OCI-LY1 (cell line): ENCODE results near the gene NUP153.
"Not testable (repeated sequence)": the region's sequence is repeated elsewhere in the genome, so short reads cannot be mapped to it uniquely, and the experiment has no call there.

Experiments
- H2AFZ ChIP-seq: fragments of 200-600 bp; sonication (generic), shearing (Covaris generic); 2 replicates; pipeline ENCODE4 v1.6.0; 2014; ENCODE audit warnings: antibody characterized with exemption, mild to moderate bottlenecking, low read length
- H3F3A ChIP-seq: fragments of 200-600 bp; sonication (generic), shearing (Covaris generic); 2 replicates; pipeline ENCODE4 v1.6.0; 2014; ENCODE audit warnings: mild to moderate bottlenecking, antibody characterized with exemption, low read length, moderate library complexity; ENCODE audit not compliant: insufficient read depth
- H3K27ac ChIP-seq: fragments of 200-600 bp; sonication (generic); 2 replicates; pipeline ENCODE4 v1.5.1; 2014; ENCODE audit warnings: low read length, mixed run types, mild to moderate bottlenecking, low read depth; ENCODE audit not compliant: poor library complexity, severe bottlenecking
- H3K27me3 ChIP-seq: fragments of 200-600 bp; sonication (generic); 2 replicates; pipeline ENCODE4 v1.6.0; 2014; ENCODE audit warnings: antibody characterized with exemption, mild to moderate bottlenecking, low read length, moderate library complexity; ENCODE audit not compliant: insufficient read depth
- H3K36me3 ChIP-seq: fragments of 200-600 bp; sonication (generic); 2 replicates; pipeline ENCODE4 v1.6.1; 2014; ENCODE audit warnings: mild to moderate bottlenecking, antibody characterized with exemption, low read length, moderate library complexity, mixed read lengths; ENCODE audit not compliant: insufficient read depth
- H3K4me1 ChIP-seq: fragments of 200-600 bp; sonication (generic); 2 replicates; pipeline ENCODE4 v1.5.1; 2014; ENCODE audit warnings: mild to moderate bottlenecking, low read length, moderate library complexity; ENCODE audit not compliant: insufficient read depth, severe bottlenecking
- H3K4me2 ChIP-seq: fragments of 200-600 bp; sonication (generic), shearing (Covaris generic); 2 replicates; pipeline ENCODE4 v1.6.1; 2014; ENCODE audit warnings: low read length
- H3K4me3 ChIP-seq: fragments of 200-600 bp; sonication (generic); 2 replicates; pipeline ENCODE4 v1.5.1; 2014; ENCODE audit warnings: low read length, low read depth, mild to moderate bottlenecking, mixed read lengths; ENCODE audit not compliant: poor library complexity, severe bottlenecking
- H3K79me2 ChIP-seq: fragments of 200-600 bp; shearing (Covaris generic); 2 replicates; pipeline ENCODE4 v1.6.1; 2016; ENCODE audit warnings: mixed run types, low read length, mixed read lengths; ENCODE audit not compliant: insufficient read depth
- H3K9ac ChIP-seq: fragments of 200-600 bp; sonication (generic), shearing (Covaris generic); 2 replicates; pipeline ENCODE4 v1.6.1; 2014; ENCODE audit warnings: mild to moderate bottlenecking, low read length, mixed read lengths
- H3K9me2 ChIP-seq: fragments of 200-600 bp; sonication (generic), shearing (Covaris generic); 2 replicates; pipeline ENCODE4 v1.6.1; 2014; ENCODE audit warnings: low read depth, mild to moderate bottlenecking, low read length, mixed read lengths
- H3K9me3 ChIP-seq: fragments of 200-600 bp; shearing (Covaris generic); 2 replicates; pipeline ENCODE4 v1.6.1; 2014; ENCODE audit warnings: low read length, mixed read lengths
- H4K20me1 ChIP-seq: fragments of 200-600 bp; sonication (generic), shearing (Covaris generic); 2 replicates; pipeline ENCODE4 v1.6.0; 2016; ENCODE audit warnings: mild to moderate bottlenecking, low read length; ENCODE audit not compliant: insufficient read depth
- EZH2 ChIP-seq: fragments of 200-600 bp; sonication (generic), shearing (Covaris generic); IDR thresholded peaks from 2 replicates; pipeline ENCODE4 v1.8.0; 2017; ENCODE audit warnings: borderline replicate concordance, mixed run types, mild to moderate bottlenecking, antibody characterized with exemption, low read length, moderate library complexity, mixed read lengths
- TF ChIP-seq, protein P1 (sequence below): fragments of 200-600 bp; sonication (generic), shearing (Covaris generic); IDR thresholded peaks from 2 replicates; pipeline ENCODE4 v1.5.1; 2017; ENCODE audit warnings: mild to moderate bottlenecking, antibody characterized with exemption, low read length, moderate library complexity, mixed read lengths

Gene NUP153

DNA sequence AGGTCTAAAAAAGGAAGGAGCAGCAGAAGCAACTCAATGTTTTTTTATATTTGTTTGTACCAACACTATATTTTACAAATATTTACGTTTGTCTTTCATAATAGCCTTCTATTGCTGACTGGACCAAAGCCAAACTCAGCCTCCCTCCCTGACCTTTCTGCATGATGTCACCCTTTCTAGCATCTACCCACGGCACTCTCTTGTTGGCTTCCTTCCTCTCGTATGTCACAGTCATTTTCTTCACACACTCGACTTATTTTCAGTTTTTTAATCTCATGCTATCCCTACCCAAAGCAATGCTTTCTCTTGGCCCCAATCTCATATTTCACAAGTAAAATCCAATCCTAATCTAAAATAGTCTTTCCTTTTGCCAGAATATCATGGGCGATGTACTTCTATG, 122.9 kb downstream of the NUP153 start:
- Histone ChIP-seq H3F3A (no peaks in the 10 kb centered on the region), H4K20me1 (no peaks in the 10 kb centered on the region), H3K9ac (no peak overlapping the region), H3K9me3 (no peaks in the 10 kb centered on the region), H3K79me2 (no peaks in the 10 kb centered on the region), H2AFZ (no peak overlapping the region), H3K27me3 (no peaks in the 10 kb centered on the region), H3K27ac (no peak overlapping the region), H3K4me2 (no peak overlapping the region), H3K9me2 (no peaks in the 10 kb centered on the region), H3K4me1 (no peaks in the 10 kb centered on the region), H3K36me3 (no peaks in the 10 kb centered on the region), H3K4me3 (no peak overlapping the region)
- no peak for TF ChIP-seq EZH2
- TF ChIP-seq, protein P1, sequence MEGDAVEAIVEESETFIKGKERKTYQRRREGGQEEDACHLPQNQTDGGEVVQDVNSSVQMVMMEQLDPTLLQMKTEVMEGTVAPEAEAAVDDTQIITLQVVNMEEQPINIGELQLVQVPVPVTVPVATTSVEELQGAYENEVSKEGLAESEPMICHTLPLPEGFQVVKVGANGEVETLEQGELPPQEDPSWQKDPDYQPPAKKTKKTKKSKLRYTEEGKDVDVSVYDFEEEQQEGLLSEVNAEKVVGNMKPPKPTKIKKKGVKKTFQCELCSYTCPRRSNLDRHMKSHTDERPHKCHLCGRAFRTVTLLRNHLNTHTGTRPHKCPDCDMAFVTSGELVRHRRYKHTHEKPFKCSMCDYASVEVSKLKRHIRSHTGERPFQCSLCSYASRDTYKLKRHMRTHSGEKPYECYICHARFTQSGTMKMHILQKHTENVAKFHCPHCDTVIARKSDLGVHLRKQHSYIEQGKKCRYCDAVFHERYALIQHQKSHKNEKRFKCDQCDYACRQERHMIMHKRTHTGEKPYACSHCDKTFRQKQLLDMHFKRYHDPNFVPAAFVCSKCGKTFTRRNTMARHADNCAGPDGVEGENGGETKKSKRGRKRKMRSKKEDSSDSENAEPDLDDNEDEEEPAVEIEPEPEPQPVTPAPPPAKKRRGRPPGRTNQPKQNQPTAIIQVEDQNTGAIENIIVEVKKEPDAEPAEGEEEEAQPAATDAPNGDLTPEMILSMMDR: no peak

- H3K27me3 ChIP-seq, H3K4me3 ChIP-seq, H3K9me3 ChIP-seq, H3K4me1 ChIP-seq, H3K36me3 ChIP-seq, H4K20me1 ChIP-seq, H2AFZ ChIP-seq, H3K9ac ChIP-seq, H3K9me2 ChIP-seq, H3K27ac ChIP-seq, H3K4me2 ChIP-seq, H3F3A ChIP-seq, H3K79me2 ChIP-seq: not testable (repeated sequence)
These were observed 125.4 kb downstream of the NUP153 start for GRCh38 chr6:17581282-17581681.

GRCh38 chr6:17580518-17581048, 126.1 kb downstream of the NUP153 start:
- H4K20me1 ChIP-seq: no peaks in the 10 kb centered on the region
- no peaks in the 10 kb centered on the region for H3K36me3 ChIP-seq
- no peaks in the 10 kb centered on the region for H3F3A ChIP-seq
- H3K27me3 ChIP-seq: no peaks in the 10 kb centered on the region
- no peak overlapping the region for H3K27ac ChIP-seq
- H3K9me2 ChIP-seq: no peaks in the 10 kb centered on the region
- H3K4me3 ChIP-seq: no peak overlapping the region
- no peak overlapping the region for H3K9ac ChIP-seq
- no peak overlapping the region for H2AFZ ChIP-seq
- H3K4me2 ChIP-seq: no peak overlapping the region
- no peaks in the 10 kb centered on the region for H3K9me3 ChIP-seq
- H3K4me1 ChIP-seq: no peaks in the 10 kb centered on the region
- TF ChIP-seq, protein P1: no peak
- no peak for TF ChIP-seq EZH2
- H3K79me2 ChIP-seq: no peaks in the 10 kb centered on the region

DNA sequence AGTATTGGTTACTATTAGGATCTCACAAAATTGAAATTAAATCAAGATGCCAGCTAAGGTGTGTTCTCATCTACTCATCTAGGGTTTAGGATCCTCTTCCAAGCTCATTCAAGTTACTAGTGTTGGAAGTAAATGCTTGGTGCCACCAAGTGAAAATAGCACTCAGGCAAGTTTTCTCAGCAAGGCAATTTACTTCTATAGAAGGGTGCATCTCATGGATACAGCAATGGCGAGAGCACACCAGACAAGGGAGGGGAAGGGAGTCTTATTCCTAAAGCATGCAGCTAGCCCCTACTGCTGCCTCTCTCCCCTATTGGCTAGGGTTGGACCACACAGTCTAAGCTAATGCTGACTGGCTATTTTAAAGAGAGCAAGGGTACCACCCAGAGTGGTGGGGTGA, 129.7 kb downstream of the NUP153 start:
- no peak overlapping the region for H3K27ac ChIP-seq

More for the DNA sequence above, 129.7 kb downstream of the NUP153 start:
- Histone ChIP-seq H3K36me3 (no peaks in the 10 kb centered on the region), H2AFZ (no peak overlapping the region), H3K4me1 (no peaks in the 10 kb centered on the region), H3K9me3 (no peaks in the 10 kb centered on the region), H3K9me2 (no peaks in the 10 kb centered on the region), H3K27me3 (no peaks in the 10 kb centered on the region), H3K79me2 (no peaks in the 10 kb centered on the region), H3K4me2 (no peak overlapping the region), H3K4me3 (no peak overlapping the region), H4K20me1 (no peaks in the 10 kb centered on the region), H3F3A (no peaks in the 10 kb centered on the region), H3K9ac (no peak overlapping the region)
- no peak for TF ChIP-seq EZH2
- TF ChIP-seq, protein P1: no peak
